GM19023 (cell line): ENCODE data around the gene TSPAN11.

Experiments
- ATAC-seq: cut with Tn5 transposase; IDR thresholded peaks from one replicate; pipeline ENCODE4 v1.9.1; 2021; ENCODE audit warnings: mild to moderate bottlenecking, moderate library complexity; ENCODE audit not compliant: unreplicated experiment

The TSPAN11 gene

DNA sequence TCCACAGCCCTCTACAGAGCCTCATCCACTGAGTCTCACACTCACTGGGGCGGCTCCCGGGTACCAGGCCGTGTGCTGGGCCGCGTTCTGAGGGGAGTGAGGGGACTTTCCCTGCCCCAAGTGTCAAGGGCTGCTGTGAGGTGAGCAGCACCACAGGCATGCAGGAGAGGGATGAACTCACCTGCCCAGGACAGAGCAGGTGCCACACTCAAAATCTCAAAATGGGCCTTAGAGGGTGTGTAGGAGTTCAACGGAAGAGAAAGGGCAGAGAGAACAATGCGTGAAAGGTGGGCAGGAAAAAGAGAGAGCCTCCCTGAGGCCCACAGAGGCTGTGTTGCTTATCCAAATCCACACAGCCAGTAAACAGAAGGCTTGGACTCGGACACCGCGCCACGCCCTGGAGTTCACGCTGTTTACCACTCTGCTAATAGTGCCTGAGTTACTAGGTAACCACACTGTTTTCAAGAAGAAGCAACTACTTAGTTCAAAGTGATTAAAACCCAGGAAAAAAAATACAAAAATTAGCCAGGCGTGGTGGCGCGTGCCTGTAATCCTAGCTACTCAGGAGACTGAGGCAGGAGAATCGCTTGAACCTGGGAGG, 32.7 kb downstream of the TSPAN11 start:
- no peak for ATAC-seq

DNA sequence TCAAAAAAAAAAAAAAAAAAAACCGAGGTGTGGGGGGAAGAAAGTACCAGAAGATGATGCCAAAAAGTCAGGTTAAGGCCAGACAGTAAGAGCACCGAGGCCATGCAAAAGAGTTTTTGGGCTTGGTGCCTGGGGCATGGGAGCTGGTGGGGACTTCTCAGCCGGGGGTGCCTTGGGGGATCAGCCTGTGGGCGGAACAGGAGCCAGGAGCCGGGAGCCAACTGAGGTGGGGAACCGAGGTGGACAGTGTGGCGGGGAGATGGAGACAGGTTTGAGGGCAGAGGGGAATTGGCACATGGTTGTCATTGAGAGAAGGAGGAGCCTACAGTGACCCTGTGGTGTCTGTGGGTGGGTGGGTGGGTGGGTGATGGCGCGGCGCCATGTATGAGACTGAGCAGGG, 33.2 kb downstream of the TSPAN11 start:
- ATAC-seq: no peak

GRCh38 chr12:30961030-30961429, 34.5 kb downstream of the TSPAN11 start:
- no peak for ATAC-seq

- ATAC-seq: no peak
Measured at GRCh38 chr12:30962047-30962446, 35.5 kb downstream of the TSPAN11 start.

- no peak for ATAC-seq
Measured at GRCh38 chr12:30963709-30964564, 37.4 kb downstream of the TSPAN11 start.

- ATAC-seq: no peak
Measured at GRCh38 chr12:30964896-30965612, 38.5 kb downstream of the TSPAN11 start.

GRCh38 chr12:30965613-30965985, 39.1 kb downstream of the TSPAN11 start:
- no peak for ATAC-seq

DNA sequence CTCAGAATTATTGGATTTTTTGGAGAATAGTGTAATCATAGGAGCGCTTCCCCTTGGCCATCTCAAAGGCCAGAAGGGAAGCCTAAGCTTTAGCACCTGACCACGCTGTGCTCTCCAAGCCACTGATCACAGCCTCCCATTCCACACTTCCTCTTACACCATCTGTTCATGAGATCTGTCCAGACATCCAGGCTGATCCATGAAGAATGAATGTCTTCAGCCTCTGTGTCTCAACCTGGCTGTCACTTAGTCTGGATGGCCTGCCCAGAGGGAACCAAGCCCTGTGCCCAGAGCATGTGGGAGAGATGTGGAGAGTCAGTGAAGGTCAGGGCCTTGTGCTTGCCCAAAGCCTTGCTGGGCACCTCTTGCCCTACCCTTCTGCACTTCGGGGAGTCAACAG, 40.5 kb downstream of the TSPAN11 start:
- ATAC-seq: no peak

DNA sequence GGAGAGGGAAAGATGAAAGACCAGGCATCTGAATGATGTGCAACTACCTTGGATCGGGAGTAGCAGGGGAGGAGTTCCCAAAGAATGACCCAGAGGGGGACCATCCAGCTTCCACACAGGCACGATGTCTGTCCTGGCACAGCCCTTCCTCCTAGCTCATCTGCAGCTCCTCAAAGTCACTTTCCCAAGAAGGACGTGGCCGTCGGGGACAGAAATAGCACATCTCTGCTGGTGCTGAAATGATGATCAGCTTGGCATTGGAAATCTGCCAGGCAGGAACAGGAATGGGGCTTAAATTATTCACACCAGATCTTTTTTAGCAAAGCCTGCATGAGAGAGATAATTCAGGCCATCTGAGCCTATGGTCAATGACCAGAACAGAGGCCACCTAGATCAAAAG, 41.7 kb downstream of the TSPAN11 start:
- ATAC-seq: no peak

DNA sequence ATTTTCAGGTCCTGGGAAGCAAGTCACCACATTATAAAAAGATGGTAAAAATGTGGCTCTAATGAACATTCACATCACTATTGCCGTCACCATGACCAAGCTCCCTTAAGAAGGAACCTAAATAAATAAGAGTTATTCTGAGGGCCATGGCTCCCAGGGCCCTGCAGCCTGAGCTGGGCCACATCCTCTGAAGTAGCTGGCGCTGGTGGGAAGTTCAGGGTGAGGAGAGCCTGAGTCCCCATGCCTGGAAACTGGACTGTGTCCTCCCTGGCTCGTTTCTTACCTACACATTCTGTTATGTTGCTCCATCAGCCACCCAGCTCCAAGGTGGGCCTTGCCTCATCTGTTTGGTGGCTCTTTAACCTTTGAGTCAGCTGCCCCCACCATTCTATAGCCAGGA, 42.5 kb downstream of the TSPAN11 start:
- ATAC-seq: no peak

DNA sequence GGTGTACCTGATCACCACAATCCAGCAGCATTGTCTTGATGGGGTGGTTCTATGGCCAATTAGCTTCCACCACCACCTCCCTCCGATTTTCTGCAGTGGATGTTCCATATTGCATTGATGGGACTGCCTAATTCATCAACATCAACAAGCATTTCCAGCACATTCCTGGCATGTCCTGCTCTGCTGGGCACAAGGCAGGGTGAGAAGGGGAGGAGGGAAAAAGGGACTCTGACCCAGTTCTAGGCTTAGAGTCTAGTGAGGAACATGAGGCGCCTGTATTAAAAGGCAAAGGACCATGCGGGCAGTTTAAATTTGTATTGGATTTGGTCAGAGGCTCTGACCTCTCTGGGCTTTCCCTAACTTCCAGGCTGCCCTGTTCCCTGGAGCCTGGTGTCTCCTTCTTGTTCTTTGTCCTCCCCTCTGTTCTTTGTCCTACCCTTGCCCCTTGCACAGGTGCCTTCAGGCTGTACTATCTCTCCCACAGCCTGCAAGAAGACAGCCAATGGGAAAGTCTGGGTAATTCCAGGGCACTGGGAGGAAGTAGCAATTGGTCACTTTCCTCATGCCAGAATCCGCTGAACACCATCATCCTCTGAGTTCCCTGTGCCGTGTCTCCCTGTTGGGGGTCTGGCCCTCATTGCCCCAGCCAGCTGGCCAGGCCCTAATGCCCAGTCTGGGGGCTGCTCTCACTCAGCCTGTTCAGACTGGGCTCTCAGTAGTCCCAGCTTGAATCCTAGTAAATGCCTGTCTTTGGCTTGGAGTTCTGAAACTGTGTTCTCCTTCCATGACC, 43.3 kb downstream of the TSPAN11 start:
- no peak for ATAC-seq

DNA sequence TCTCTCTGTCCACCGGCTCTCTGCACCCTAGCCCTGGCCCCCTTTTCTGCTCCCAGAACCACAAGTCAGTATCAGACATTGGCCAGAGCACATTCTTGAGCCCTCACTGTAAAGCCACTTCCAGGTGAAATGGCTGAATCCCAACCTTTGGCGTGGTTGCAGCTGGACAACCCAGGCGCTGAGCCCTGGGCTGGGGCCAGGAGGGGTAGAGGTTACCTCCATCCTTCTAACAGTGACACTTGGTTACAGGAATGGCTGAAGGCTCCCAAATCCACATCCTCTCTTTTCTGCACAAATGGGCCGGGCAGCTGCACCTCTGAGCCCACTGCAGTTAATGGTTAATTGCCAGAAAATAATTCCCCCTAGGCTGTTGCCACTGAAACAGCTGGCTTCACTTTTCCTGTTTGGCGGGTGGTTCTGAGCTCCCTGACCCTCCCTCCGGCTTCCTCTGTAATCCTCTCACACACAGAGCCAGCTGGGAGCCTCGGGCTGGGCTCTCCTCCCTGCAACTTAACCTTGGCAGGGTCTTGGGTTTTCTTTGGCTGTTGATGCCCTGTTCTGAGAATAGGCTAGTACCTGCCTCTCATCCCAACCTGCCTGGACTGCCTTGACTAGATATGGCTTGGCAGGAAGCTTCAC, 44.1 kb downstream of the TSPAN11 start:
- no peak for ATAC-seq

GRCh38 chr12:30972035-30972434, 45.5 kb downstream of the TSPAN11 start:
- ATAC-seq: no peak

- ATAC-seq: no peak
Measured at GRCh38 chr12:30973175-30973574, 46.6 kb downstream of the TSPAN11 start.

DNA sequence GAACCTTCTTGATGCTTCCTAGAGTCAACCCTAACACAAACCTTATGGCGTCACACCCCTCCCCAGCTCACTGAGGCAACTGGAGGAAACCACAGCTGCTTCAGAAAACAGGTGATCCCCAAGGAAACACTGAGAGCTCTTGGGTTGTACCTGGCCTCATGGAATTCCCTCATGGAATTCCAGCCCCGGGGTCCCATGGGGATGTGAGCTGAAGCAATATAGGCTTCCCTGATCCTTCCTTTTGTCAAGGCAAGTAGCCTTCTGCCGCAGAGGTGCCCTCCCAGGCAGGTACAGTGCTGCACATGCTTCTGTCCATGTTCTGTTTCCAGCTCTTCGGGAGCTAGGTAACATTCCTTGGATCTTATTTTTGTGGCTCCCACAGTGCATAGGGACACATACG, 47.3 kb downstream of the TSPAN11 start:
- ATAC-seq: no peak

DNA sequence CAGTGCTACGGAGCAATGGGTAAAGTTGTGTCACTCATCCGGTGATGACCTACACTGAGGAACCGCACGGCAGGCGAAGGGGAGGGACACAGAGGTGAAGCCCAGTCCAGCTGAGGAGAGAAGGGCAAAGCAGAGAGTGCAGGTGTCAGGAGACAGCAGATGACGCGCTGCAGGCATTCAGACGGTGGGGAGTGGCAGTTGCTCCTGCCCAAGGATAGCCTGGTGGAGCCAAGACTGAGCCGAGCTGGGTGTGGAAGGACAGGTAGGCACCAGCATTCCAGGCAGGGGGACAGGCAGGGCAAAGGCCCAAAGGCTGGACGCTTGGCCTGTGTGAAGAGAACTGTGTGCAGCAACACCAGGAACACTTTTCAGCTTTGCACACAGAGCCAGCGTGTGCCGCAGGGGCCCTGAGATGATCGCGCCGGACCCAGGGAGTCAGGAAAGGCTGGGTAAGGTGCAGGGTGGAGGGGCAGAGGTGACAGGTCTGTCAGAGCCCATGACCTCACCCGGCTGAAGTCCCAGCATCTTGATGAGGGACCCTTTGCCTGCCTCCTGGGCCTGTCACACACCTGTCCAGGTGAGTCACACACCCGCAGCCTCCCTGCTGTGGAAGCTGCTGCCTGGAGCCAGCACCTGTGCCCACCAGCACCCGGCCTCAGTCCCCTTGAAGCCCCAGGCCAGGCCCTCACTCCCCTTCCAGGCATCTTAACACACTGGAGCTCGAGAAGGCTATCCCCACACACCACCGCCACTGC, 48.4 kb downstream of the TSPAN11 start:
- ATAC-seq: no peak

DNA sequence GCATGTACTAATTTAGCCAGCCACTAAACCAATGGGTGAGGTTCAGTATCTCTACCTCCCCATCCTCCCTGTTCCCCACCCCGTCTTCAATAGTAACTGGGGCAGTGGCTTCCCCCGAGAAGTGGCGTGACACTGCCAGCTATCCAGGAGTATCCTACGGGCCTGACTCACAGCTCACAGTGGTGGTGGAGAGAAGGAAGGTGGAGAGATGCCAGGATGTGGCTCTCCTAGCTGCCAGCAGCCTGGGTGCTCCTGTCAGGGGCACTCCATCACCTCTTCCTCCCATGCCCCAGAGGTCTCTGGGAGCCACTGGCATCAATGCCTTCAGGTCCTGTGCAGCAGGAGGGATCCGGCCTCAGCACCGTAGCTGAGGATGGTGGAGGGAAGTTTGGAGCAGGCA, 49.0 kb downstream of the TSPAN11 start:
- ATAC-seq: no peak

DNA sequence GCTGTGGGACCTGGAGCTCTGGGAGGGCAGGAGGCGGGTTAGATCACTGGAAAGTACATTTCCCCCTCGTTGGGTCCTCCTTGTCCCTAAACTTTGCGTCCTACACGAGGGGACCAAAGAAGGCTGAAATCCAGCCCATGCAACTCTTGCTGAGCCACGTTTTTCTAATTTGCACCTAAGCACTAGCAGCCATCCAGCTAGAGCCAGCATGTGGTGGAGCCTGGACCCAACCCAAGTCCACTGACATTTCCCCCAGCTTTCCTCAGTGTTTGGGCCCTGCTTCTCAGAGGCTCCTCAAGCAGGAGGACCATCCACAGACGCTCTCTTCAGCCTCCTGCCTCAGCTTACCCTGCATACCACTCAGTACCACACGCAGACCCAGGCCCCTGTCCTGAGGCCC, 49.7 kb downstream of the TSPAN11 start:
- ATAC-seq: no peak

DNA sequence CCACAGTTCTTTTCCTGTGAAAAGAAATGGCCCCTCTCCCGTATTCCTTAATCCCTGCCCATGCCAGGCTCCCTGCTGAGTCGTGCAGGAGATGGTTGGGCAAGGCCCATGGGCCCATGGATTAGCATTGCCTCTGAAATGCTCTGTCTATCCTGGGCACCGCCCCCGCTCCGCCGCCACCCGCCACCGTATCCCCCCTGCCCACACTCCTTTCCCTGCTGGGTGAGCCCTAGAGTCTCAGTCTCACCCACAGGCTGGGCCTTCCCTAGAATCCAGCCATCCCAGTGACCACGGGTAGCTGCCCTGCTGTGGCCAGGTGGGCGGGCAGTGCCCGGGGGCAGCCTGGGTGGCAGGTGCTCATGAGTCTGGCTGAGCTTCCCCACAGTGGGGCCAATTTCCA, 50.6 kb downstream of the TSPAN11 start:
- ATAC-seq: no peak
